HG02970 (cell line): ENCODE data around the gene FOXO1.

Source experiments
- ATAC-seq: cut with Tn5 transposase; IDR thresholded peaks from one replicate; pipeline ENCODE4 v1.9.1; 2021; ENCODE audit warnings: mild to moderate bottlenecking, moderate library complexity, moderate number of reproducible peaks; ENCODE audit not compliant: unreplicated experiment, low FRiP score

The FOXO1 gene

GRCh38 chr13:40640202-40640601 lies 26.2 kb downstream of the FOXO1 start:
- no peak for ATAC-seq

GRCh38 chr13:40639221-40639681 lies 27.2 kb downstream of the FOXO1 start:
- ATAC-seq: no peak

GRCh38 chr13:40637643-40638042 lies 28.8 kb downstream of the FOXO1 start:
- no peak for ATAC-seq

GRCh38 chr13:40635315-40635995 lies 31.0 kb downstream of the FOXO1 start:
- ATAC-seq: no peak

GRCh38 chr13:40632915-40633314 lies 33.5 kb downstream of the FOXO1 start:
- no peak for ATAC-seq

- ATAC-seq: no peak
Measured at GRCh38 chr13:40631605-40632004, 34.8 kb downstream of the FOXO1 start.

GRCh38 chr13:40629678-40630384 lies 36.6 kb downstream of the FOXO1 start:
- ATAC-seq: peak; percentile 48

GRCh38 chr13:40626977-40627376 lies 39.5 kb downstream of the FOXO1 start:
- ATAC-seq: no peak

- no peak for ATAC-seq
Measured at GRCh38 chr13:40626561-40626960, 39.9 kb downstream of the FOXO1 start.

GRCh38 chr13:40624986-40625385 lies 41.5 kb downstream of the FOXO1 start:
- ATAC-seq: no peak

- ATAC-seq: no peak
Measured at GRCh38 chr13:40624383-40624782, 42.1 kb downstream of the FOXO1 start.

GRCh38 chr13:40622761-40623160 lies 43.7 kb downstream of the FOXO1 start:
- ATAC-seq: no peak

- no peak for ATAC-seq
Measured at GRCh38 chr13:40622246-40622645, 44.2 kb downstream of the FOXO1 start.

- no peak for ATAC-seq
Measured at GRCh38 chr13:40619479-40619814, 47.0 kb downstream of the FOXO1 start.

GRCh38 chr13:40618581-40619478 lies 47.6 kb downstream of the FOXO1 start:
- no peak for ATAC-seq

- ATAC-seq: no peak
Measured at GRCh38 chr13:40617801-40618356, 48.6 kb downstream of the FOXO1 start.

- no peak for ATAC-seq
Measured at GRCh38 chr13:40615619-40616018, 50.8 kb downstream of the FOXO1 start.

- no peak for ATAC-seq
Measured at GRCh38 chr13:40613914-40614313, 52.5 kb downstream of the FOXO1 start.

- peak; percentile 82 for ATAC-seq
Measured at GRCh38 chr13:40613192-40613818, 53.1 kb downstream of the FOXO1 start.

GRCh38 chr13:40612041-40612440 lies 54.4 kb downstream of the FOXO1 start:
- ATAC-seq: no peak
